ENCODE data around the gene SPINK8.

Gene SPINK8

GRCh38 chr3:48364840-48365239 is 31.4 kb upstream of the SPINK8 start:
- TF ChIP-seq, protein P1, sequence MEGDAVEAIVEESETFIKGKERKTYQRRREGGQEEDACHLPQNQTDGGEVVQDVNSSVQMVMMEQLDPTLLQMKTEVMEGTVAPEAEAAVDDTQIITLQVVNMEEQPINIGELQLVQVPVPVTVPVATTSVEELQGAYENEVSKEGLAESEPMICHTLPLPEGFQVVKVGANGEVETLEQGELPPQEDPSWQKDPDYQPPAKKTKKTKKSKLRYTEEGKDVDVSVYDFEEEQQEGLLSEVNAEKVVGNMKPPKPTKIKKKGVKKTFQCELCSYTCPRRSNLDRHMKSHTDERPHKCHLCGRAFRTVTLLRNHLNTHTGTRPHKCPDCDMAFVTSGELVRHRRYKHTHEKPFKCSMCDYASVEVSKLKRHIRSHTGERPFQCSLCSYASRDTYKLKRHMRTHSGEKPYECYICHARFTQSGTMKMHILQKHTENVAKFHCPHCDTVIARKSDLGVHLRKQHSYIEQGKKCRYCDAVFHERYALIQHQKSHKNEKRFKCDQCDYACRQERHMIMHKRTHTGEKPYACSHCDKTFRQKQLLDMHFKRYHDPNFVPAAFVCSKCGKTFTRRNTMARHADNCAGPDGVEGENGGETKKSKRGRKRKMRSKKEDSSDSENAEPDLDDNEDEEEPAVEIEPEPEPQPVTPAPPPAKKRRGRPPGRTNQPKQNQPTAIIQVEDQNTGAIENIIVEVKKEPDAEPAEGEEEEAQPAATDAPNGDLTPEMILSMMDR (conservative IDR thresholded peaks at IDR 0.05; ENCODE audit: low read length) = no peak
- H3K4me3 ChIP-seq (ENCODE audit: low read length) = no peak overlapping the region
- DNase-seq (ENCODE audit: low read depth) = no peak

DNA sequence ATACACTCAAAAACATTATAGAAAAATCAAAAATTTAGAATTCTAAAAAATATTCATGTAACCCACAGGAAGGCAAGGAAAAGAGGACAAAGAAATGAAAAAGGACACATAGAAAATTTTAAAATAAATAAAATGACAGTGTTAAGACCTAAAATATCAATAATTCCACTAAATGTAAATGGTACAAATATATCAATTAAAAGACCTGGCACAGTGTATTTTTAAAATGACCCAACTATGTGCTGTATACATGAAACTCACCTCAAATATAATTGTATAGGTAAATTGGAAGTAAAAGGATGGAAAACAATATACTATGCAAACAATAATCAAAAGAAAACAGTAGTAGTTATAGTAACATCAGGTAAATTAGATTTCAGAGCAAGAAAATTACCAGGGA is 28.5 kb upstream of the SPINK8 start:
- DNase-seq (ENCODE audit: low read depth) = no peak
- TF ChIP-seq, protein P1 (conservative IDR thresholded peaks at IDR 0.05; ENCODE audit: low read length) = no peak
- no peak overlapping the region for H3K4me3 ChIP-seq (ENCODE audit: low read length)

DNA sequence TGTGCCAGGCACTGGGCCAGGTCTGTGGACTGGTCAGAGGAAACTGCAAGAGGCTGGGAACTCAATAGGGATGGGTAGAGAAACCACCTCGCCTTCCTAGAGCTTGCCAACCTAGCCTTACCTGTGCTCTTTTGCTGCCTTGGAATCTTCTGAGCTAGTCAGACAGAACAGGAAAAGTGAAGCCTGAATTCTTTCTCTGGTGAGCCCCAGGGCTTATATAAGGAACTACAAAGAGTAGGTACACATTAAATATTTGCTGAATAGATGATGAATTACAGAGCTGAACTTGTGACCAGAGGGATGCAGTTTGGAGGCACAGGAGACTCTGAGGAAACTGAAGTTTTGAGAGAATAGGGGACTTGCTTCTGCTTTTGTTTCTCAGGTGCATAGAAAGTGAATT is 23.0 kb upstream of the SPINK8 start:
- no peak for DNase-seq (ENCODE audit: low read depth)
- TF ChIP-seq, protein P1 (conservative IDR thresholded peaks at IDR 0.05; ENCODE audit: low read length) = no peak
- H3K4me3 ChIP-seq (ENCODE audit: low read length) = no peak overlapping the region

DNA sequence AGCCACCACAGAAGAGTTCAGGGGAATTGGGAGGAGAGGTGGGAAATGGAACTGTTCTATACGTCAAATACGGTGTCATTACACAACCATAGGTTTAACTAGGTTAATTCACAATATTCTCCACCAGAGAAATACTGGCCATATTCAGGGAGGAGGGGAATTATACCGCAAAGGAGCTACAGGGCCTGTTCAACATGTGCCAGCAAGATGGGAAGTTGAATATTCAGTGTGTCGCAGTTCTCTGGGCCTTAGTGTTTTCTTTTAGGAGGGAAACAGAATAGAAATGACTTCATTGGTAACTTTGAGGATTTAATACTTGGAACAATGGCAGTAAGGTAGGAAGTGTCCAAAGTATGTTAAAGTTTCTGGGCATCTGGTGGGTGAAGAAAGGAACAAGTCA is 20.5 kb upstream of the SPINK8 start:
- TF ChIP-seq, protein P1 (conservative IDR thresholded peaks at IDR 0.05; ENCODE audit: low read length) = no peak
- no peak overlapping the region for H3K4me3 ChIP-seq (ENCODE audit: low read length)
- DNase-seq (ENCODE audit: low read depth) = no peak

DNA sequence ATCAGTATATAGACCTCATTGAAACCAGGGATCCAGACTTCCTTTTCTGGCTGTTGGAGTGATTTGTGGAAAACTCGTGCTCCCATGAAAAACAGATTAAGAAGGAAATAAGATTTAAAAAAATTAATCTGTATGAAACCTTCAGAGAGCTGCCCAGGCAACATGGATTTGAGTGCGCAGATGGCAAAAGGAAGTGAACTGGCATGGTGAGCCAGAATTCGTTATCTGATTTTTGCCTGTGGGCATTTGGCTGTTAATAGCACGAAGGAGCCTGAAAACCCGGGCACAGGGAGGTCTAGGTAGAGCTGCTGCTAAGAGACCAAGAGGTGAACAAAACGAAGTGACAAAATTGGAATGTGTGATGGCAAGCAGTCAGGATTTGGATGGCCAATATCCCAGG is 19.1 kb upstream of the SPINK8 start:
- H3K4me3 ChIP-seq (ENCODE audit: low read length) = no peak overlapping the region
- TF ChIP-seq, protein P1 (conservative IDR thresholded peaks at IDR 0.05; ENCODE audit: low read length) = no peak
- no peak for DNase-seq (ENCODE audit: low read depth)

DNA sequence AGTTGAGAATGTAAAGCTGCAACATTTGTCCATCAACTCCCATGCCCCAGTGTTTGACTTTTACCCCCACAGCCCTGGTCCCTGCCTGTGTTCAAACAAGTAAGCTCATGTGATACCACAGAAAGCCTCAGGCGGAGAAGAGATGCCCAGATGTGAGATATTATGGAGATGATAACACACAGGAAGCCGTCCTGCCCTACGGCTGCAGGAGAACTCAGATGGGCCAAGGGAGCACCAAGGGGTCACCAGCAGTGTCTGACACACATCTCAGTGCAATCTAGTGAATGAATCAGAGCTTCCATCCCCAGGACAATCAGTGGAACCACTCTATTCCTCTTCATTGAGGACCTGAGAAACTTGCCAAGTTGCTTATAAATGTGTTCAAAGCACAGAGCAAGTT is 14.0 kb upstream of the SPINK8 start:
- TF ChIP-seq, protein P1 (conservative IDR thresholded peaks at IDR 0.05; ENCODE audit: low read length) = no peak
- no peak overlapping the region for H3K4me3 ChIP-seq (ENCODE audit: low read length)
- no peak for DNase-seq (ENCODE audit: low read depth)

DNA sequence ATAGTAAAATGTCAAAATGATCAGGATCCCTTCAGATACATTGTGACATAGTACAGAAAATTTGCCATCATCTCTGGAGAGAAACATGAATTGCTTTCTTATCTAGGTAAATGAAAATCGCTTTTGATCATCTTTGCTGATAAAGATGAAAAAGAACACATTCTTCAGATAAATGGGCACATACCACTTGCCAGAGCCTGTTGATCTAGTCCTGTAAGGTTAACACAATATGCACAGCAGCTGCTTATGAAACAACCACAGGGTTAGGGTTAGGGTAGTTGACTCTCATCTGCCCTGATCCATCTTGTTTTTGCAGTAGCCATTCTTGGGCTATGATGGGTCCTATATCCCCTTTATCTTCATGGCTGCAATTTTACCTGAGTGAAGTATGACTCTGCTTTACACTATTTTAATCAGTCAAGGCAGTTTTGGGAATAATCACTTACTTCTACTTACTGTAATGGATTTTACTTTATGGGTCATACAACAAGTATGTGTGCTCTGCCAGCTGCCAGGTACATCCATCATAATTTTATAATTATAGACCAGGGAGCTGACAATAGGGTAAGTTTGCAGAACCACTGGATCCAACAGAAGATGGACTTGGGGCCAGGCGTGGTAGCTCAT is 12.6 kb upstream of the SPINK8 start:
- TF ChIP-seq, protein P1 (conservative IDR thresholded peaks at IDR 0.05; ENCODE audit: low read length) = no peak
- H3K4me3 ChIP-seq (ENCODE audit: low read length) = no peak overlapping the region
- DNase-seq (ENCODE audit: low read depth) = no peak

Data from AG10803 (cell line).